AG04450 (cell line): Measurements from ENCODE around the gene AEBP2. TPM values are rescaled to one million over a fixed set of nuclear protein-coding genes. Genes with fewer than 3 reads are reported as not detected.
"Not testable (repeated sequence)": the region's sequence is repeated elsewhere in the genome, so short reads cannot be mapped to it uniquely, and the experiment has no call there.

Source experiments
- CTCF ChIA-PET: fragments of 300-600, 350-600 bp; formaldehyde crosslinking; extraction: SDS; loops from one replicate; lab custom pipeline; 2022; ENCODE audit warnings: antibody characterized with exemption, inconsistent platforms; lab: Charles Lee
- POLR2A ChIA-PET: fragments of 350-600 bp; formaldehyde crosslinking; extraction: SDS; loops from one replicate; lab custom pipeline; 2021; ENCODE audit warnings: antibody characterized with exemption, inconsistent platforms; lab: Yijun Ruan, JAX
- DNase-seq: peaks from one replicate; pipeline ENCODE4 v3.0.0-alpha.2; 2011; ENCODE audit warnings: low read depth, low spot score
- H3K27ac ChIP-seq: one replicate; pipeline ENCODE4 v1.5.1; 2012; ENCODE audit warnings: low read depth, low read length, control low read depth
- H3K27me3 ChIP-seq: one replicate; pipeline ENCODE4 v1.6.0; 2012; ENCODE audit warnings: low read length; ENCODE audit not compliant: control insufficient read depth, insufficient read depth
- H3K4me3 ChIP-seq: 2 replicates; pipeline ENCODE4 v1.5.1; 2011; ENCODE audit warnings: mild to moderate bottlenecking, low read depth, low read length, control low read depth
- H3K9me3 ChIP-seq: 2 replicates; pipeline ENCODE4 v1.5.1; 2012; ENCODE audit warnings: low read length; ENCODE audit not compliant: control insufficient read depth, insufficient read depth
- polyA plus RNA-seq: library from polyadenylated mRNA; depleted of rRNA; stranded (reverse); fragments of >200 nt; gene quantifications from 2 replicates; pipeline ENCODE4 v1.2.3, GENCODE V29; 2011
- TF ChIP-seq, protein P1 (sequence below): IDR thresholded peaks from 2 replicates; pipeline ENCODE4 v1.5.1; 2011; ENCODE audit warnings: low read depth, low read length, control low read depth, inconsistent platforms

AEBP2 gene
- polyA plus RNA-seq, 1 experiment = 19.1 TPM

- DNase-seq = no peak
- Histone ChIP-seq H3K4me3 (no peak overlapping the region), H3K27me3 (no peaks in the 10 kb centered on the region), H3K27ac (no peak overlapping the region), H3K9me3 (no peaks in the 10 kb centered on the region)
- ChIA-PET POLR2A (interaction anchor here (1.5 kb wide), 1 partner anchor 16 kb away, joined by 3 read pairs; no protein-coding TSS in a partner anchor), CTCF (interaction anchor here (1.1 to 1.2 kb wide), 2 partner anchors 29 to 99 kb away, joined by 3 to 4 read pairs; no protein-coding TSS in a partner anchor)
- TF ChIP-seq, protein P1, sequence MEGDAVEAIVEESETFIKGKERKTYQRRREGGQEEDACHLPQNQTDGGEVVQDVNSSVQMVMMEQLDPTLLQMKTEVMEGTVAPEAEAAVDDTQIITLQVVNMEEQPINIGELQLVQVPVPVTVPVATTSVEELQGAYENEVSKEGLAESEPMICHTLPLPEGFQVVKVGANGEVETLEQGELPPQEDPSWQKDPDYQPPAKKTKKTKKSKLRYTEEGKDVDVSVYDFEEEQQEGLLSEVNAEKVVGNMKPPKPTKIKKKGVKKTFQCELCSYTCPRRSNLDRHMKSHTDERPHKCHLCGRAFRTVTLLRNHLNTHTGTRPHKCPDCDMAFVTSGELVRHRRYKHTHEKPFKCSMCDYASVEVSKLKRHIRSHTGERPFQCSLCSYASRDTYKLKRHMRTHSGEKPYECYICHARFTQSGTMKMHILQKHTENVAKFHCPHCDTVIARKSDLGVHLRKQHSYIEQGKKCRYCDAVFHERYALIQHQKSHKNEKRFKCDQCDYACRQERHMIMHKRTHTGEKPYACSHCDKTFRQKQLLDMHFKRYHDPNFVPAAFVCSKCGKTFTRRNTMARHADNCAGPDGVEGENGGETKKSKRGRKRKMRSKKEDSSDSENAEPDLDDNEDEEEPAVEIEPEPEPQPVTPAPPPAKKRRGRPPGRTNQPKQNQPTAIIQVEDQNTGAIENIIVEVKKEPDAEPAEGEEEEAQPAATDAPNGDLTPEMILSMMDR = no peak
Observed at GRCh38 chr12:19546027-19546426, 106.7 kb downstream of the AEBP2 start.

DNA sequence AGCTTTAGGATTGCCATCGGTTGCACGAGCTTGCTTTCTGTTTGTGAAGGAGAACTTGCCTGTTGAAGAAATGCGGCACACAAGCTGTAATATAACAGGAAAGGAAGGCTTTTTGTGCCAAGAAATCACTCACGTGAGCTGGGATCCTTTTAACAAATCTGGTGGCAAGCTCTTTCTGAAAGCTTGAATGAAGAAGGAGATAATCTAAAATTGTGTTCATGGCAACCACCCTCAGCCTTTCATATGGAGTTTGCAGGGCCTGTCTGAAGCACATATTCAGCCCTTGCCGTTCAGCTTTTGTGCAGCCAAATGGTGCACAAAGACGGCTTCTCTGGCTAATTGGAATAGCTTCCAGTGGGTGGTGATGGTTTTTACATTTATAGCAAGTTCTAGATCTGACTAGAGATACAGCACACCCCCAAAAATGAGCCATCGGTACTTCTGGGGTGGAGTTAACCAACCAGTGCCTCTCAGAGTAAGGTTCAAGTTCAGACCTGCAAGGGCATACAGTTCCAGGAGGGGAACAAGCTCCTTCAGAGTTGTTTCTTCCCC, 107.4 kb downstream of the AEBP2 start:
- Histone ChIP-seq H3K27ac (peak overlapping the region; percentile 43), H3K9me3 (no peaks in the 10 kb centered on the region), H3K4me3 (peak overlapping the region; percentile 7; the same call in 1 of the 2 replicates), H3K27me3 (no peaks in the 10 kb centered on the region)
- TF ChIP-seq, protein P1 = no peak
- DNase-seq = no peak
- POLR2A ChIA-PET = interaction anchor here (0.7 to 1.5 kb wide), 2 partner anchors 16 to 107 kb away, joined by 3 read pairs; partner anchors contain the start of gene AEBP2
- CTCF ChIA-PET = interaction anchor here (0.8 to 1.2 kb wide), 3 partner anchors 28 to 98 kb away, joined by 3 to 4 read pairs (median 3); no protein-coding TSS in a partner anchor

DNA sequence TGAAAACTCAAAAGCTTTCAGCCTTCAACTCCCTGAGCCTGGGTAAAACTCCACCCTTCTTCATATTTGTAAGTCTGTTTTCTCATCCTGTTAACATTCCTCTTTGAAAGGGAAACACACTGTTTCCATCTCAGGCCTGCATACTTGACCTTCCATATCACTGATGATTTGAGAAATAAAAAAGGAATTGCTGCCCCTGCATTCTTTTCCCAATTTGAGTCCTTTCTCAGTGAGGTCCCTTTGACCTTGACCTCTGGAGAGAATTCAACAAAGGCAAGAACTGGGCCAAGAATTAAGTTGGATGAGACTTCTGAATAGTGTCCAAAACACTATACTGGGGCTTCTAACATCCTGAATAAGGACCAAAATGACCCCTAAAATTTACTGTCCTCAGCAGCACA, 108.0 kb downstream of the AEBP2 start:
- CTCF ChIA-PET = interaction anchor here (0.8 to 1.1 kb wide), 2 partner anchors 39 to 98 kb away, joined by 3 read pairs; no protein-coding TSS in a partner anchor
- POLR2A ChIA-PET = interaction anchor here (1.5 kb wide), 1 partner anchor 17 kb away, joined by 3 read pairs; no protein-coding TSS in a partner anchor
- no peak for DNase-seq
- Histone ChIP-seq H3K4me3 (no peak overlapping the region), H3K27ac (peak overlapping the region; percentile 34), H3K27me3 (no peaks in the 10 kb centered on the region), H3K9me3 (no peaks in the 10 kb centered on the region)
- TF ChIP-seq, protein P1 = no peak

GRCh38 chr12:19548834-19549233, 109.5 kb downstream of the AEBP2 start:
- H3K27me3 ChIP-seq = no peaks in the 10 kb centered on the region
- CTCF ChIA-PET = no interaction called here
- H3K9me3 ChIP-seq = no peaks in the 10 kb centered on the region
- no peak overlapping the region for H3K27ac ChIP-seq
- no peak for DNase-seq
- TF ChIP-seq, protein P1 = no peak
- POLR2A ChIA-PET = interaction anchor here (0.7 kb wide), 1 partner anchor 104 kb away, joined by 4 read pairs; no protein-coding TSS in a partner anchor
- H3K4me3 ChIP-seq = no peak overlapping the region

DNA sequence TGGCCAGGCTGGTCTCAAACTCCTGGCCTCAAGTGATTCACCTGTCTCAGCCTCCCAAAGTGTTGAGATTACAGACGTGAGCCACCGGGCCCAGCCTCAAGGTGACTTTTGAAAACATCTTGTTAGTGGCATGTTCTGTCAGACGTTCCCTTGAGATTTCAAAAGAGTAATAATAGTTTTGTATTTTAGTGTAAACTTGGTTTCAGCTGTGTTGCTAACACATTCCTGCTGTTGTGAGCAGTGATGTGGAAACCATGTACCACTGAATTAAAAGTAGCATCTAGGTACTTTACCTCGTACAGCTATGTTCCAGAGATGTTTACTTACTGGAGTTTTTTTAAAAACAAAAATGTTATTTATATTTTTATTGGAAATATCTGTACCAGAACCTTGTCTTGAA, 111.3 kb downstream of the AEBP2 start:
- no peak overlapping the region for H3K27ac ChIP-seq
- ChIA-PET CTCF (no interaction called here), POLR2A (no interaction called here)
- H3K27me3 ChIP-seq = no peaks in the 10 kb centered on the region
- DNase-seq = no peak
- no peak overlapping the region for H3K4me3 ChIP-seq
- H3K9me3 ChIP-seq = no peaks in the 10 kb centered on the region
- TF ChIP-seq, protein P1 = no peak

- not testable (repeated sequence) for H3K27me3 ChIP-seq, DNase-seq, H3K27ac ChIP-seq, H3K9me3 ChIP-seq, H3K4me3 ChIP-seq
- CTCF ChIA-PET = interaction anchor here (1.2 kb wide), 1 partner anchor 23 kb away, joined by 3 read pairs; no protein-coding TSS in a partner anchor
- POLR2A ChIA-PET = interaction anchor here (0.6 kb wide), 1 partner anchor 393 kb away, joined by 3 read pairs; no protein-coding TSS in a partner anchor
Observed at GRCh38 chr12:19552441-19553097, 113.3 kb downstream of the AEBP2 start.
